T-cell (primary cell): Measurements from ENCODE around the gene COMMD7. TPM values are rescaled to one million over a fixed set of nuclear protein-coding genes. Genes with fewer than 3 reads are reported as not detected.
A peak's percentile ranks its signal among the peaks of the same experiment; 100 is the strongest.
"Not testable (repeated sequence)": the region's sequence is repeated elsewhere in the genome, so short reads cannot be mapped to it uniquely, and the experiment has no call there.

Experiments used
- ATAC-seq, 4 experiments: fragments of 200-7000 bp in 3 of 4; fragments of 150-1000 bp in 1 of 4; cut with Tn5 transposase; replicated peaks in 1 of 4; 1 replicate in 3 of 4; 2 replicates in 1 of 4; pipeline ENCODE4 v1.10.0; 2021; ENCODE audit warnings: moderate library complexity in 3 of 4, mild to moderate bottlenecking in 2 of 4, moderate number of reproducible peaks in 1 of 4
- CTCF ChIA-PET, 2 donors: fragments of 300-600 bp; sonication (Branson Sonifier 250); formaldehyde crosslinking; loops; one replicate each; lab custom pipeline; 2022; ENCODE audit warnings: antibody characterized with exemption in 2 of 2; lab: Charles Lee
- POLR2A ChIA-PET, 2 donors: fragments of 300-600 bp; sonication (Branson Sonifier 250); formaldehyde crosslinking; loops; one replicate each; lab custom pipeline; 2022; ENCODE audit warnings: antibody characterized with exemption in 2 of 2; lab: Charles Lee
- DNase-seq, 35 experiments: peaks; one replicate each; pipeline versions ENCODE4 v3.0.0 to v3.0.0-alpha.2; 2013 to 2023
- H3K27ac ChIP-seq: one replicate; pipeline ENCODE4 v1.5.1; 2013; ENCODE audit warnings: low read length
- H3K27me3 ChIP-seq, 2 experiments: replicated peaks in 1 of 2; 1 replicate in 1 of 2; 2 replicates in 1 of 2; pipeline versions ENCODE4 v1.6.1 to v1.7.0; 2013; ENCODE audit warnings: low read length in 1 of 2, mixed read lengths in 1 of 2; ENCODE audit not compliant: control insufficient read depth in 2 of 2, insufficient read depth in 2 of 2; ENCODE audit errors: extremely low read depth in 1 of 2
- H3K36me3 ChIP-seq, 2 donors: 1 replicate in 1 of 2; 2 replicates in 1 of 2; pipeline versions ENCODE4 v1.6.1 to v1.7.0; 2013; ENCODE audit warnings: low read length in 1 of 2; ENCODE audit not compliant: control insufficient read depth in 2 of 2, insufficient read depth in 1 of 2; ENCODE audit errors: extremely low read depth in 1 of 2
- H3K4me1 ChIP-seq, 2 experiments: 1 replicate in 1 of 2; 2 replicates in 1 of 2; pipeline versions ENCODE4 v1.6.1 to v1.7.0; 2013; ENCODE audit warnings: low read length in 2 of 2, mixed read lengths in 1 of 2; ENCODE audit not compliant: insufficient read depth in 2 of 2, control insufficient read depth in 1 of 2; ENCODE audit errors: extremely low read depth in 1 of 2
- H3K4me3 ChIP-seq, 2 donors: 1 replicate in 1 of 2; 2 replicates in 1 of 2; pipeline versions ENCODE4 v1.5.1 to v1.7.0; 2013; ENCODE audit warnings: mild to moderate bottlenecking in 2 of 2, low read length in 1 of 2, moderate library complexity in 1 of 2; ENCODE audit not compliant: control insufficient read depth in 1 of 2; ENCODE audit errors: extremely low read depth in 1 of 2
- H3K9me3 ChIP-seq: 2 replicates; pipeline ENCODE4 v1.7.0; 2013
- H3K27ac Mint-ChIP-seq, 2 donors: one replicate each; pipeline ENCODE4 v1.8.0; 2020 to 2021; ENCODE audit warnings: mild to moderate bottlenecking in 2 of 2, mixed read lengths in 2 of 2
- H3K27me3 Mint-ChIP-seq, 2 donors: one replicate each; pipeline ENCODE4 v1.8.0; 2021 to 2022; ENCODE audit warnings: mixed read lengths in 2 of 2
- H3K36me3 Mint-ChIP-seq: one replicate; pipeline ENCODE4 v1.8.0; 2021; ENCODE audit warnings: mixed read lengths
- H3K4me1 Mint-ChIP-seq, 3 donors: one replicate each; pipeline ENCODE4 v1.8.0; 2020 to 2022; ENCODE audit warnings: mixed read lengths in 3 of 3, mild to moderate bottlenecking in 1 of 3
- H3K4me3 Mint-ChIP-seq, 3 donors: one replicate each; pipeline ENCODE4 v1.8.0; 2020 to 2022; ENCODE audit warnings: mild to moderate bottlenecking in 3 of 3, mixed read lengths in 3 of 3, moderate library complexity in 3 of 3
- H3K9me3 Mint-ChIP-seq, 3 donors: one replicate each; pipeline ENCODE4 v1.8.0; 2020 to 2022; ENCODE audit warnings: mixed read lengths in 3 of 3
- WGBS: methylation state at CpG from one replicate; pipeline ENCODE4 v1.1.5; 2013; ENCODE audit warnings: missing lambda C conversion rate; ENCODE audit not compliant: insufficient coverage; 5-methylcytosine and 5-hydroxymethylcytosine counted together
- total RNA-seq, 35 experiments: library from RNA in 6 of 35; stranded (reverse) in 6 of 35; fragments of 120-200 nt in 1 of 35; gene quantifications; one replicate each; pipeline versions ENCODE4 v1.2.1 to v1.2.4 and lab custom pipeline; 2013 to 2026

The COMMD7 gene
- total RNA-seq, 5 donors from 2014 or later (not counting 1 experiment from before 2014, with no cell fraction given): 35.5 to 48.1 (median 37.4) TPM

DNA sequence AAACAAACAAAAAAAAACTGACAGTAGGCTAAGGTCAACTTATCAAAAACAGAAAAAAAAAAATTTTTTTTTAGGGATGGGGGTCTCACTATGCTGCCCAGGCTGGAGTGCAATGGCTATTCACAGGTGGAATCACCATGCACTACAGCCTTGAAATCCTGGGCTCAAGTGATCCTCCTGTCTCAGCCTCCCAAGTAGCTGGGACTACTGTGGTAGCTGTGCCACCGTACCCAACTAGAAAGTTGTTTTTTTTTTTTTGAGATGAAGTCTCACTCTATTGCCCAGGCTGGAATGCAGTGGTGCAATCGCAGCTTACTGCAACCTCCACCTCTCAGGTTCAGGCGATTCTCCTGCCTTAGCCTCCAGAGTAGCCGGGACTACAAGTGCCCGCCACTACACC lies 2.1 kb downstream of the COMMD7 start:
- Mint-ChIP-seq H3K4me3 (no peak overlapping the region), H3K27ac (peak overlapping the region; percentile 82 to 97)

DNA sequence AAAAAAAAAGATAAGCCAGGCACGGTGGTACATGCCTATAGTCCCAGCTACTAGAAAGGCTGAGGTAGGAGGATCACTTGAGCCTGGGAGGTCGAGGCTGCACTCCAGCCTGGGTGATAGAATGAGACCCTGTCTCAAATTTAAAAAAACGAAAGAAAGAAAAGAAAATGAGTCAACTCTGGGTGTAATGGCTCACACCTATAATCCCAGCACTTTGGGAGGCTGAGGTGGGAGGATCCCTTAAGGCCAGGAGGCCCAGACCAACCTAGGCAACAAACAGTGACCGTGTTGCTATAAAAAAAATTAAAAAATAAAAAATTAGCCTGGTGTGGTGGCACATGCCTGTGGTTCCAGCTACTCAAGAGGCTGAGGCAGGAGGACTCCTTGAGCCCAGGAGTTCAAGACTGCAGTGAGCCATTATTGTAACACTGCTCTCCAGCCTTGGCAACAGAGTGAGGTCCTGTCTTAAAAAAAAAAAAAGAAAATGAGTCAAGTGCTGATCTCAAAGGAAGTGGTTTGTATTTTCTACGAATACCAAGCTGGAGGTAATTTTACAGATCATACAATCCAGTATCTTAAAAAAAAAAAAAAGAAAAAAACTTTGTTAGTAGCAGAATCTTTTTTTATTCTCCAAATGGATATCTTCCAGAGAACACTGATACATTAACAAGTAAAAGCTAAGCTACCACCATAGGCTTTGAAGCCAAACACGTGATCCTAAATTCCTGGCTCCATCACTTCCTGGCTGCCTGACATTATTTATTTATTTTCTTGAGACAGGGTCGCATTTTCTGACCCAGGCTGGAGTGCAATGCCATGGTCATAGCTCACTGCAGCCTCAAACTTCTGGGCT lies 5.7 kb downstream of the COMMD7 start:
- H3K4me3 Mint-ChIP-seq: peak overlapping the region; percentile 24 to 49 (median 39)
- Histone ChIP-seq H3K4me3 (peak overlapping the region in 1 of 2 donors; percentile 47), H3K27ac (peak overlapping the region; percentile 80), H3K9me3 (no peaks in the 10 kb centered on the region), H3K4me1 (peaks cover 19 to 50% of the 10 kb centered on the region in 2 experiments), H3K36me3 (peaks cover 0 to 3% of the 10 kb centered on the region in 2 donors), H3K27me3 (no peaks in the 10 kb centered on the region)
- DNase-seq (peak in 20 of 35 experiments; percentile 2 to 70 (median 28)), ATAC-seq (peak; percentile 78 to 91 (median 82))
- ChIA-PET POLR2A (interaction anchor here (0.5 to 0.7 kb wide), 8 partner anchors 26 to 943 kb away, joined by 3 to 8 read pairs (median 4); no protein-coding TSS in a partner anchor), CTCF (interaction anchor here (0.6 to 1.2 kb wide), 10 partner anchors 19 to 920 kb away, joined by 3 to 5 read pairs (median 4); no protein-coding TSS in a partner anchor)
- WGBS: 13% methylated on average over 2 of the region's 7 CpGs
- no peaks in the 10 kb centered on the region for H3K27me3 Mint-ChIP-seq
- H3K27ac Mint-ChIP-seq: peak overlapping the region; percentile 89 to 91
- no peaks in the 10 kb centered on the region for H3K36me3 Mint-ChIP-seq
- H3K4me1 Mint-ChIP-seq: peaks cover 52 to 57% (median 54%) of the 10 kb centered on the region in 3 donors
- H3K9me3 Mint-ChIP-seq: no peaks in the 10 kb centered on the region

More for the DNA sequence above, 2.1 kb downstream of the COMMD7 start:
- Histone ChIP-seq H3K27ac (peak overlapping the region; percentile 23), H3K4me3 (no peak overlapping the region), H3K36me3 (peaks cover 0 to 3% of the 10 kb centered on the region in 2 donors), H3K27me3 (no peaks in the 10 kb centered on the region), H3K9me3 (no peaks in the 10 kb centered on the region), H3K4me1 (peaks cover 15 to 51% of the 10 kb centered on the region in 2 experiments)
- Mint-ChIP-seq H3K36me3 (no peaks in the 10 kb centered on the region), H3K27me3 (no peaks in the 10 kb centered on the region), H3K9me3 (no peaks in the 10 kb centered on the region), H3K4me1 (peaks cover 52 to 58% (median 53%) of the 10 kb centered on the region in 3 donors)
- ATAC-seq (no peak), DNase-seq (no peak)
- WGBS: 92% methylated on average over 2 of the region's 5 CpGs
- POLR2A ChIA-PET: interaction anchor here in 1 of 2 donors (0.6 kb wide), 1 partner anchor 241 kb away, joined by 5 read pairs; no protein-coding TSS in a partner anchor
- CTCF ChIA-PET: interaction anchor here (0.5 to 1.1 kb wide), 3 partner anchors 25 to 56 kb away, joined by 4 read pairs; no protein-coding TSS in a partner anchor

GRCh38 chr20:32731882-32732266 lies 11.4 kb downstream of the COMMD7 start:
- Mint-ChIP-seq H3K4me1 (peaks cover 24 to 38% (median 36%) of the 10 kb centered on the region in 3 donors), H3K36me3 (peaks cover 11% of the 10 kb centered on the region), H3K9me3 (no peaks in the 10 kb centered on the region), H3K27me3 (no peaks in the 10 kb centered on the region), H3K27ac (peak overlapping the region in 1 of 2 donors; percentile 28), H3K4me3 (peak overlapping the region in 1 of 3 donors; percentile 29)
- POLR2A ChIA-PET: no interaction called here
- Histone ChIP-seq H3K27ac (no peak overlapping the region), H3K9me3 (no peaks in the 10 kb centered on the region), H3K4me1 (peaks cover 14 to 26% of the 10 kb centered on the region in 2 experiments), H3K36me3 (peaks cover 4 to 22% of the 10 kb centered on the region in 2 donors), H3K4me3 (no peak overlapping the region), H3K27me3 (no peaks in the 10 kb centered on the region)
- WGBS: 100% methylated on average over 1 of the region's 4 CpGs
- no peak for DNase-seq
- CTCF ChIA-PET: no interaction called here
- no peak for ATAC-seq

GRCh38 chr20:32729334-32729733 lies 13.9 kb downstream of the COMMD7 start:
- peaks cover 20% of the 10 kb centered on the region for H3K36me3 Mint-ChIP-seq
- peaks cover 6 to 35% of the 10 kb centered on the region in 2 donors for H3K36me3 ChIP-seq

GRCh38 chr20:32728435-32728834 lies 14.8 kb downstream of the COMMD7 start:
- H3K9me3 ChIP-seq, ATAC-seq, H3K4me3 Mint-ChIP-seq, POLR2A ChIA-PET, H3K4me3 ChIP-seq, DNase-seq, H3K27ac ChIP-seq, H3K27me3 Mint-ChIP-seq, H3K9me3 Mint-ChIP-seq, H3K27me3 ChIP-seq, CTCF ChIA-PET: not testable (repeated sequence)
- Mint-ChIP-seq H3K4me1 (peaks cover 13 to 23% (median 22%) of the 10 kb centered on the region in 3 donors), H3K36me3 (peaks cover 20% of the 10 kb centered on the region), H3K27ac (peak overlapping the region in 1 of 2 donors; percentile 68)
- Histone ChIP-seq H3K4me1 (peaks cover 9 to 10% of the 10 kb centered on the region in 2 experiments), H3K36me3 (peaks cover 6 to 35% of the 10 kb centered on the region in 2 donors)
- 100% methylated on average over 1 of the region's 6 CpGs for WGBS

More at GRCh38 chr20:32729334-32729733, 13.9 kb downstream of the COMMD7 start:
- H3K4me1 Mint-ChIP-seq: peaks cover 13 to 23% (median 22%) of the 10 kb centered on the region in 3 donors
- DNase-seq, POLR2A ChIA-PET, H3K9me3 ChIP-seq, H3K27ac Mint-ChIP-seq, H3K4me3 Mint-ChIP-seq, H3K4me3 ChIP-seq, H3K27ac ChIP-seq, H3K27me3 ChIP-seq, H3K27me3 Mint-ChIP-seq, ATAC-seq, H3K9me3 Mint-ChIP-seq, CTCF ChIA-PET: not testable (repeated sequence)
- peaks cover 9 to 10% of the 10 kb centered on the region in 2 experiments for H3K4me1 ChIP-seq
- WGBS: 100% methylated on average over 1 of the region's 5 CpGs

GRCh38 chr20:32727683-32728082 lies 15.6 kb downstream of the COMMD7 start:
- H3K36me3 Mint-ChIP-seq: peaks cover 20% of the 10 kb centered on the region
- CTCF ChIA-PET: interaction anchor here in 1 of 2 donors (0.7 kb wide), 1 partner anchor 179 kb away, joined by 4 read pairs; no protein-coding TSS in a partner anchor
- Histone ChIP-seq H3K4me3 (no peak overlapping the region), H3K36me3 (peaks cover 6 to 35% of the 10 kb centered on the region in 2 donors), H3K9me3 (no peaks in the 10 kb centered on the region), H3K27ac (no peak overlapping the region), H3K27me3 (no peaks in the 10 kb centered on the region), H3K4me1 (peaks cover 9 to 10% of the 10 kb centered on the region in 2 experiments)
- WGBS: 91% methylated on average over 5 of the region's 7 CpGs
- ATAC-seq (no peak), DNase-seq (no peak)
- H3K27ac Mint-ChIP-seq: peak overlapping the region in 1 of 2 donors; percentile 68
- no peaks in the 10 kb centered on the region for H3K9me3 Mint-ChIP-seq
- POLR2A ChIA-PET: no interaction called here
- no peaks in the 10 kb centered on the region for H3K27me3 Mint-ChIP-seq
- peaks cover 13 to 23% (median 22%) of the 10 kb centered on the region in 3 donors for H3K4me1 Mint-ChIP-seq
- H3K4me3 Mint-ChIP-seq: no peak overlapping the region
